Neural cell (in vitro differentiated cells): ENCODE measurements around the gene NKD1. TPM values are rescaled to one million over a fixed set of nuclear protein-coding genes. Genes with fewer than 3 reads are reported as not detected.

Source experiments
- H2AFZ ChIP-seq: fragments of 200-600, 300-800 bp; sonication (generic), shearing (Covaris generic); 2 replicates; pipeline ENCODE4 v1.6.0; 2014; ENCODE audit warnings: low read depth, mild to moderate bottlenecking, antibody characterized with exemption, low read length, moderate library complexity
- H3F3A ChIP-seq: fragments of 200-600 bp; shearing (Covaris generic); 2 replicates; pipeline ENCODE4 v1.6.1; 2016; ENCODE audit warnings: mild to moderate bottlenecking, moderate library complexity, mixed read lengths, antibody characterized with exemption, low read length; ENCODE audit not compliant: insufficient read depth, poor library complexity, severe bottlenecking
- H3K27ac ChIP-seq: fragments of 200-600, 300-800 bp; sonication (generic), shearing (Covaris generic); 2 replicates; pipeline ENCODE4 v1.5.1; 2014; ENCODE audit warnings: mild to moderate bottlenecking, low read length, moderate library complexity
- H3K27me3 ChIP-seq: fragments of 300-800, 200-600 bp; sonication (generic), shearing (Covaris generic); 2 replicates; pipeline ENCODE4 v1.6.0; 2014; ENCODE audit warnings: mild to moderate bottlenecking, low read depth, low read length, moderate library complexity; ENCODE audit not compliant: insufficient read depth
- H3K36me3 ChIP-seq: fragments of 300-800, 200-600 bp; sonication (generic), shearing (Covaris generic); 2 replicates; pipeline ENCODE4 v1.5.1; 2014; ENCODE audit warnings: mild to moderate bottlenecking, antibody characterized with exemption, low read length, moderate library complexity; ENCODE audit not compliant: insufficient read depth
- H3K4me2 ChIP-seq: fragments of 300-800, 200-600 bp; sonication (generic), shearing (Covaris generic); 2 replicates; pipeline ENCODE4 v1.6.0; 2014; ENCODE audit warnings: mild to moderate bottlenecking, low read length
- H3K4me3 ChIP-seq: fragments of 300-800, 200-600 bp; sonication (generic), shearing (Covaris generic); 2 replicates; pipeline ENCODE4 v1.5.1; 2014; ENCODE audit warnings: mild to moderate bottlenecking, low read length, moderate library complexity
- H3K79me2 ChIP-seq: fragments of 200-600 bp; shearing (Covaris generic); replicated peaks from 2 replicates; pipeline ENCODE4 v1.6.0; 2014; ENCODE audit warnings: mild to moderate bottlenecking, low read length, moderate library complexity; ENCODE audit not compliant: insufficient read depth
- H3K9ac ChIP-seq: fragments of 300-800, 200-600 bp; sonication (generic), shearing (Covaris generic); 2 replicates; pipeline ENCODE4 v1.6.1; 2016; ENCODE audit warnings: mild to moderate bottlenecking, low read length, mixed read lengths
- H3K9me2 ChIP-seq: fragments of 200-600 bp; shearing (Covaris generic); 2 replicates; pipeline ENCODE4 v1.6.1; 2016; ENCODE audit warnings: mild to moderate bottlenecking, low read length, mixed read lengths; ENCODE audit not compliant: insufficient read depth
- H3K9me3 ChIP-seq: fragments of 200-600, 300-800 bp; sonication (generic), shearing (Covaris generic); 2 replicates; pipeline ENCODE4 v1.6.1; 2016; ENCODE audit warnings: mild to moderate bottlenecking, mixed run types, low read length, moderate library complexity, mixed read lengths
- H4K20me1 ChIP-seq: fragments of 200-600 bp; shearing (Covaris generic); 2 replicates; pipeline ENCODE4 v1.6.1; 2016; ENCODE audit warnings: mild to moderate bottlenecking, mixed run types; ENCODE audit not compliant: insufficient read depth
- EP300 ChIP-seq: fragments of 450-650 bp; conservative IDR thresholded peaks from 2 replicates; pipeline ENCODE4 v1.6.1; 2014; ENCODE audit warnings: antibody characterized with exemption, mild to moderate bottlenecking, moderate library complexity; ENCODE audit not compliant: poor library complexity, severe bottlenecking
- EZH2 ChIP-seq: fragments of 200-600, 300-800 bp; shearing (Covaris generic), sonication (generic); IDR thresholded peaks from 2 replicates; pipeline ENCODE4 v1.6.1; 2014; ENCODE audit warnings: antibody characterized with exemption, low read length, borderline replicate concordance, mild to moderate bottlenecking; ENCODE audit not compliant: insufficient read depth, poor library complexity, severe bottlenecking
- MXI1 ChIP-seq: fragments of 450-650 bp; conservative IDR thresholded peaks from 2 replicates; pipeline ENCODE4 v1.6.1; 2014; ENCODE audit warnings: antibody characterized with exemption, mild to moderate bottlenecking; ENCODE audit not compliant: poor library complexity, severe bottlenecking
- POLR2AphosphoS5 ChIP-seq: IDR thresholded peaks from 2 replicates; pipeline ENCODE4 v1.6.1; 2012
- RAD21 ChIP-seq: fragments of 450-650 bp; conservative IDR thresholded peaks from 2 replicates; pipeline ENCODE4 v1.6.1; 2014; ENCODE audit warnings: antibody characterized with exemption, mild to moderate bottlenecking, moderate library complexity
- SMC3 ChIP-seq: fragments of 450-650 bp; conservative IDR thresholded peaks from 2 replicates; pipeline ENCODE4 v1.6.1; 2014; ENCODE audit warnings: antibody characterized with exemption, mild to moderate bottlenecking, moderate library complexity; ENCODE audit not compliant: poor library complexity
- TAF1 ChIP-seq: IDR thresholded peaks from 2 replicates; pipeline ENCODE4 v1.6.1; 2012; ENCODE audit warnings: low read depth
- polyA plus RNA-seq: library from polyadenylated mRNA; depleted of rRNA; stranded (reverse); fragments of >200 nt; gene quantifications from 2 replicates; pipeline ENCODE4 v1.2.3, GENCODE V29; 2014
- TF ChIP-seq, protein P1 (sequence below): fragments of 450-650 bp; IDR thresholded peaks from 2 replicates; pipeline ENCODE4 v1.5.1; 2014; ENCODE audit warnings: antibody characterized with exemption, mild to moderate bottlenecking, moderate library complexity; ENCODE audit not compliant: poor library complexity, severe bottlenecking
- TF ChIP-seq, protein P2 (sequence below): IDR thresholded peaks from 2 replicates; pipeline ENCODE4 v1.6.1; 2012; ENCODE audit warnings: borderline replicate concordance

NKD1 gene
- polyA plus RNA-seq, 1 donor from 2014 or later = 1.1 TPM

DNA sequence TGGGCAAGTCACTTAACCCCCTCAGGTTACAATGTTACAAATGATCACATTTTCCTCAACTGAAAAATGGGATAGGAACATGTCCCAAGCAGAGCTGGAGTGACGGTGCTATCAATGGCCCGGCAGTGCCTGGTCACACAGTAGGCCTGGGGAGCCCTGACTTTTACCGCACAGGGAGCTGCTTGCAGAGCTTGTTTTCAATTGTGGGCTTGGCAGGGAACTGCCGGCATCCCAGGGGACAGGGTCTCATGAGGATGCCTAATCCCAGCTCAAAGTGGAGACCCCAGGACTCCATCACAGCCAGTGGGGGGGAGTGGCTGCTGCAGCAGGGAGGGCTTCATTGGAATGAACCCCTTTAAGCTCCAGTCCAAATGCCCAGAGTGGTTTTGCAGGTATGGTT is 121.5 kb downstream of the NKD1 start:
- Histone ChIP-seq H3K9ac (no peak overlapping the region), H3F3A (no peaks in the 10 kb centered on the region), H3K4me3 (no peak overlapping the region), H3K4me2 (no peak overlapping the region), H3K79me2 (no peaks in the 10 kb centered on the region), H2AFZ (no peak overlapping the region), H3K36me3 (no peaks in the 10 kb centered on the region), H3K27ac (no peak overlapping the region), H3K9me3 (peaks cover 3% of the 10 kb centered on the region), H3K9me2 (no peaks in the 10 kb centered on the region), H4K20me1 (no peaks in the 10 kb centered on the region), H3K27me3 (no peaks in the 10 kb centered on the region)
- TF ChIP-seq TAF1 = no peak
- no peak for TF ChIP-seq RAD21
- no peak for TF ChIP-seq SMC3
- TF ChIP-seq, protein P1, sequence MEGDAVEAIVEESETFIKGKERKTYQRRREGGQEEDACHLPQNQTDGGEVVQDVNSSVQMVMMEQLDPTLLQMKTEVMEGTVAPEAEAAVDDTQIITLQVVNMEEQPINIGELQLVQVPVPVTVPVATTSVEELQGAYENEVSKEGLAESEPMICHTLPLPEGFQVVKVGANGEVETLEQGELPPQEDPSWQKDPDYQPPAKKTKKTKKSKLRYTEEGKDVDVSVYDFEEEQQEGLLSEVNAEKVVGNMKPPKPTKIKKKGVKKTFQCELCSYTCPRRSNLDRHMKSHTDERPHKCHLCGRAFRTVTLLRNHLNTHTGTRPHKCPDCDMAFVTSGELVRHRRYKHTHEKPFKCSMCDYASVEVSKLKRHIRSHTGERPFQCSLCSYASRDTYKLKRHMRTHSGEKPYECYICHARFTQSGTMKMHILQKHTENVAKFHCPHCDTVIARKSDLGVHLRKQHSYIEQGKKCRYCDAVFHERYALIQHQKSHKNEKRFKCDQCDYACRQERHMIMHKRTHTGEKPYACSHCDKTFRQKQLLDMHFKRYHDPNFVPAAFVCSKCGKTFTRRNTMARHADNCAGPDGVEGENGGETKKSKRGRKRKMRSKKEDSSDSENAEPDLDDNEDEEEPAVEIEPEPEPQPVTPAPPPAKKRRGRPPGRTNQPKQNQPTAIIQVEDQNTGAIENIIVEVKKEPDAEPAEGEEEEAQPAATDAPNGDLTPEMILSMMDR = no peak
- no peak for TF ChIP-seq POLR2AphosphoS5
- TF ChIP-seq MXI1 = no peak
- TF ChIP-seq EZH2 = no peak
- no peak for TF ChIP-seq EP300
- TF ChIP-seq, protein P2, sequence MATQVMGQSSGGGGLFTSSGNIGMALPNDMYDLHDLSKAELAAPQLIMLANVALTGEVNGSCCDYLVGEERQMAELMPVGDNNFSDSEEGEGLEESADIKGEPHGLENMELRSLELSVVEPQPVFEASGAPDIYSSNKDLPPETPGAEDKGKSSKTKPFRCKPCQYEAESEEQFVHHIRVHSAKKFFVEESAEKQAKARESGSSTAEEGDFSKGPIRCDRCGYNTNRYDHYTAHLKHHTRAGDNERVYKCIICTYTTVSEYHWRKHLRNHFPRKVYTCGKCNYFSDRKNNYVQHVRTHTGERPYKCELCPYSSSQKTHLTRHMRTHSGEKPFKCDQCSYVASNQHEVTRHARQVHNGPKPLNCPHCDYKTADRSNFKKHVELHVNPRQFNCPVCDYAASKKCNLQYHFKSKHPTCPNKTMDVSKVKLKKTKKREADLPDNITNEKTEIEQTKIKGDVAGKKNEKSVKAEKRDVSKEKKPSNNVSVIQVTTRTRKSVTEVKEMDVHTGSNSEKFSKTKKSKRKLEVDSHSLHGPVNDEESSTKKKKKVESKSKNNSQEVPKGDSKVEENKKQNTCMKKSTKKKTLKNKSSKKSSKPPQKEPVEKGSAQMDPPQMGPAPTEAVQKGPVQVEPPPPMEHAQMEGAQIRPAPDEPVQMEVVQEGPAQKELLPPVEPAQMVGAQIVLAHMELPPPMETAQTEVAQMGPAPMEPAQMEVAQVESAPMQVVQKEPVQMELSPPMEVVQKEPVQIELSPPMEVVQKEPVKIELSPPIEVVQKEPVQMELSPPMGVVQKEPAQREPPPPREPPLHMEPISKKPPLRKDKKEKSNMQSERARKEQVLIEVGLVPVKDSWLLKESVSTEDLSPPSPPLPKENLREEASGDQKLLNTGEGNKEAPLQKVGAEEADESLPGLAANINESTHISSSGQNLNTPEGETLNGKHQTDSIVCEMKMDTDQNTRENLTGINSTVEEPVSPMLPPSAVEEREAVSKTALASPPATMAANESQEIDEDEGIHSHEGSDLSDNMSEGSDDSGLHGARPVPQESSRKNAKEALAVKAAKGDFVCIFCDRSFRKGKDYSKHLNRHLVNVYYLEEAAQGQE = no peak

DNA sequence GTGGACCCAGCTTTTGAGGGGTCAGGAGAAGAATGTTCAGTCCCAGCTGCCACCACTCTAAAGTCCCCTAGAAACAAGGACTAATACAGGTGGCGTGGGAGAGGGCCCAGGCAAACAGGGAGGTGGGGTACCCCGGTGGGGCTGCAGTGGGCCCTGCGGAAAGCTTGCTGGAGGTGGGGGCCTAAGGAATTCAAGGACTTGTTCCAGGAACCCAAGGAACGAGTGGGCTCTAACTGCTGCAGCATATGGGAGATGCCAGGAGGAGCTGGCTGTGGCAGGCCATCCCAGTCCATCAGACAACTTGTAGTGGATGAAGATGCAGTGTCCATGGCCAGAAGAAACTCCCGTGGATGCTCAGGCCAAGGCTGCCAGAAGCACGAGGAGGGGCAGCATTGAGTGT is 122.3 kb downstream of the NKD1 start:
- no peaks in the 10 kb centered on the region for H3K27me3 ChIP-seq
- peaks cover 3% of the 10 kb centered on the region for H3K9me3 ChIP-seq
- no peak overlapping the region for H3K4me2 ChIP-seq
- no peaks in the 10 kb centered on the region for H3K79me2 ChIP-seq
- H4K20me1 ChIP-seq = no peaks in the 10 kb centered on the region
- no peaks in the 10 kb centered on the region for H3K9me2 ChIP-seq
- no peak overlapping the region for H3K27ac ChIP-seq
- H3K36me3 ChIP-seq = no peaks in the 10 kb centered on the region
- no peaks in the 10 kb centered on the region for H3F3A ChIP-seq
- H2AFZ ChIP-seq = no peak overlapping the region
- no peak overlapping the region for H3K4me3 ChIP-seq
- H3K9ac ChIP-seq = no peak overlapping the region
- TF ChIP-seq POLR2AphosphoS5 (no peak), EP300 (no peak), TAF1 (no peak), RAD21 (no peak), SMC3 (no peak), EZH2 (no peak), MXI1 (no peak)
- TF ChIP-seq, protein P2 = no peak
- TF ChIP-seq, protein P1 = no peak
